ENCODE measurements around the gene KCNAB3.
"Not testable (repeated sequence)": the region's sequence is repeated elsewhere in the genome, so short reads cannot be mapped to it uniquely, and the experiment has no call there.

Gene KCNAB3

GRCh38 chr17:7929158-7930023 lies at the start of gene KCNAB3:
KCNAB3 (minus strand) TSS chr17:7929856; CDS start chr17:7929435, 421 bp downstream.
- DNase-seq (ENCODE audit: low read depth): peak; percentile 52

GRCh38 chr17:7977805-7978204 lies 48.1 kb upstream of the KCNAB3 start:
- no peak for DNase-seq (ENCODE audit: low read depth)

GRCh38 chr17:7977039-7977438 lies 47.4 kb upstream of the KCNAB3 start:
- DNase-seq (ENCODE audit: low read depth): no peak

GRCh38 chr17:7974638-7975131 lies 45.0 kb upstream of the KCNAB3 start:
- no peak for DNase-seq (ENCODE audit: low read depth)

GRCh38 chr17:7972131-7972785 lies 42.6 kb upstream of the KCNAB3 start:
- DNase-seq (ENCODE audit: low read depth): no peak

- DNase-seq (ENCODE audit: low read depth): no peak
Observed at GRCh38 chr17:7971651-7972050, 42.0 kb upstream of the KCNAB3 start.

- DNase-seq (ENCODE audit: low read depth): no peak
Observed at GRCh38 chr17:7969433-7969832, 39.8 kb upstream of the KCNAB3 start.

- DNase-seq (ENCODE audit: low read depth): no peak
Observed at GRCh38 chr17:7967751-7968150, 38.1 kb upstream of the KCNAB3 start.

- no peak for DNase-seq (ENCODE audit: low read depth)
Observed at GRCh38 chr17:7961421-7961820, 31.8 kb upstream of the KCNAB3 start.

GRCh38 chr17:7959503-7960253 lies 30.0 kb upstream of the KCNAB3 start:
- DNase-seq (ENCODE audit: low read depth): no peak

- no peak for DNase-seq (ENCODE audit: low read depth)
Observed at GRCh38 chr17:7956228-7956965, 26.7 kb upstream of the KCNAB3 start.

- DNase-seq (ENCODE audit: low read depth): no peak
Observed at GRCh38 chr17:7955414-7956227, 26.0 kb upstream of the KCNAB3 start.

- DNase-seq (ENCODE audit: low read depth): not testable (repeated sequence)
Observed at GRCh38 chr17:7953266-7953665, 23.6 kb upstream of the KCNAB3 start.

- DNase-seq (ENCODE audit: low read depth): no peak
Observed at GRCh38 chr17:7951143-7951792, 21.6 kb upstream of the KCNAB3 start.

- no peak for DNase-seq (ENCODE audit: low read depth)
Observed at GRCh38 chr17:7950578-7950977, 20.9 kb upstream of the KCNAB3 start.

GRCh38 chr17:7947651-7948050 lies 18.0 kb upstream of the KCNAB3 start:
- DNase-seq (ENCODE audit: low read depth): no peak

GRCh38 chr17:7946441-7946840 lies 16.8 kb upstream of the KCNAB3 start:
- no peak for DNase-seq (ENCODE audit: low read depth)

- DNase-seq (ENCODE audit: low read depth): no peak
Observed at GRCh38 chr17:7945651-7946050, 16.0 kb upstream of the KCNAB3 start.

- no peak for DNase-seq (ENCODE audit: low read depth)
Observed at GRCh38 chr17:7944326-7944725, 14.7 kb upstream of the KCNAB3 start.

GRCh38 chr17:7943291-7943690 lies 13.6 kb upstream of the KCNAB3 start:
- no peak for DNase-seq (ENCODE audit: low read depth)
